H4 (cell line): ENCODE results near the gene TCF4. TPM values are rescaled to one million over a fixed set of nuclear protein-coding genes. Genes with fewer than 3 reads are reported as not detected.

Source experiments
- DNase-seq: peaks from one replicate; pipeline ENCODE4 v3.0.0-alpha.2; 2015; ENCODE audit warnings: low spot score
- total RNA-seq: library from RNA; depleted of rRNA; stranded (reverse); fragments of >200 nt; shearing (Covaris generic); gene quantifications from 2 replicates; pipeline ENCODE4 v1.2.3, GENCODE V29; 2014

TCF4 gene
- total RNA-seq, 1 experiment from 2014 or later: 30.7 TPM

DNA sequence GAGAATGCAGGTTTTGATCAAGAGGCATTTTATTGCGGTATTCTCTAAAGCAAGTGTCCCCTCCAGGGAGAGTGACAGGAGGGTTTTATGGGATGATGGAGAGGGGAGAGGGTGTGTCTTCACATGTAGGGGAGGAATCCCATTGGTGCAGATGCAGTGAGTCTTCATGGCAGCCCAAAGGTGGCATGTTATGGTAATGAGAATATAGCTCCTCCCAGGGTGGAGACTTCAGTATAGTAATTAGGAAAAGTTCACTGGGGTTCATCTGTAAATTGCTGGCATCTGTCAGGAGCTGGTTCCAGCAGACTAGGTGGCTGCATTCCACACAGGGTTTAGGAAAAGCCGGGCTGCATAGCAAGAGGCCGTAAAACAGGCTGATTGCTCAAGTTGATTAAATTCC lies 398.0 kb downstream of the TCF4 start:
- no peak for DNase-seq

DNA sequence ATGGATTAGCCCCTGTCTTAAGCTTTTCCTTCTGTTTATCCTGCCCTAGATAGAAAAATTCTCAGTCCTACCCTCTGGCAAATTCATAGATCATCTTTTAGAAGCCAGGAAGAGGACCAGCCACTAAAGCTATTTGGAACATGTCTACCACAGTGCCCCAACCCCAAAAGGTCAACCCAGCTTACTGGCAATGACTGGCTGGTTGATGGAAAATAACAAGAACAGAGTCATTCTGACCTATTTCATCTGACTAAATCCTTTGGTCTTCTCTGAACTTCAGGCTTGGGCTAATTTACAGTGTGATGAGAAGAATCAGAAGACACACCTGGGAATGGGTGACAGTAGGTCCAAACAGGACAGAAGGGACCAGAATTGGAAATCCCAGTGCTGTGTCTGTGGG lies 401.4 kb downstream of the TCF4 start:
- DNase-seq: no peak

DNA sequence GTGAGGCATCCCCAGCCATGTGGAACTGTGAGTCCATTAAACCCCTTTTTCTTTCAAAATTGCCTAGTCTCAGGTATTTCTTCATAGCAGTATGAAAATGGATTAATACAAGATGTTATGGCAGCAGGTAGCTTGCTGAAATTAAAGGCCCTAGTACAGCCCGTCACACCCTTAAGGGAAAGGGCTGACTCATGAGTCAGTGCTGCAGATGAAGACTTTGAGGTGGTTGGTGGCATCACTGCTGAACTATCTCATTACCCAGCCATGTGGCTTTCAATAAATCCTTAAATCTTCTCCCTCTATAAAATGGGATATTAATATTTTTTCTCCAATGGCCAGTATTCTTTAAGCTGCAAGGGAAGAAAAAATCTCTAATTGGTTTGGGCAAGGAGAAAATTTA lies 402.6 kb downstream of the TCF4 start:
- no peak for DNase-seq

DNA sequence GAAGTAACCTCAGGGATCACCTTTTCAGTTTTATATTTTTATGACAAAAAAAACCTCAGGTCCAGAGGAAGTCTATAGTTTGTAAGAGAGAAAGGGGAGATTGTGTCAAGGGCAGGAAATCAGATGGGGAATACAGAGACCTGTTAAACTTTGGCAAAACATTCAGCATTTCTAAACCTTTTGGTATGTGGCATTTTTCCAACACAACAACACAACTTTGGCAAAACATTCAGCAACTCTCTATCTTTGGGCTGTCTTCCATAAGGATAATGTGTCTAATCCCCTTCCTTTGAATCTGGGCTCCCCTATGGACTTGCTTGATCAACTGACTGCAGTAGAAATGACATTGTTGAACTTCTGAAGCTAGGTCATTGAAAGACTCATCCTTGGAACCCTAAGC lies 408.2 kb downstream of the TCF4 start:
- DNase-seq: no peak

DNA sequence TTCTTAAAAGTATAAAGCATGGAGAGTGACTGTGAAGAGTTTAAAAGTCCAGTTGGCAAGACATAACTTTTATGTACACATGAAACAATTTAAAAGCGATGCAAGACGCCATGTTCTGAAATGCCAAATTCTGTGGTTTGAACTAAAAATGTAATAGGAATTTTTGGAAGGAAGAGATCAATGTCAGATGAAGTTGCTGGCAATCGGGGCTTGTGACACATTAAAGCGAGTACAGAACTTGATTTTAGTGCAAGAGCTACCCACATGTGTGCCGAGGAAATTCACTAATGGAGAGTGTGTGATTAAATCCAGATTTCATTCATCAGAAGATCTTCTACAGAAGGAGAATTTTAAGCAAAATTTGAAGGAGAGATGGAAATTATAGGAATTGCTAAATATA lies 408.6 kb downstream of the TCF4 start:
- no peak for DNase-seq

DNA sequence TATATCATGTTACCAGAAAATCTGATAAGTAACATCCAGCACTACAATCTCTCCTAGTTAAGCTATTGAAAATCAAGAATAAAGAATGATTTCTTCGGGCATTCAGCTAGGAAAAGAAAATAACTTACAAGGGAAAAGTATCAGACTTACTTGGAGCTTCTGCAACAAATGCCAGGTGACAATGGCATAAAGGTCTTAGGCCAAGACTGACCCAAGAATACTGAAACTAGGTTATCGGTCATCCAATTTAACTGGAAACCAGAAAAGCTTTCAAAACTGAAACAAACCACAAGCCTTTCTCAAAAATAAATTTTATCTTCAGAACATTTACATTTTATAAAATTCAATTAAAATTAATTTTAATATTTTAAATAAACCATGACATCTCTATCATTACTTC lies 414.7 kb downstream of the TCF4 start:
- DNase-seq: no peak
